HEK293T (cell line): ENCODE data around the gene NUP133.
"Not testable (repeated sequence)": the region's sequence is repeated elsewhere in the genome, so short reads cannot be mapped to it uniquely, and the experiment has no call there.

Source experiments
- CTCF ChIA-PET: fragments of 350-600 bp; formaldehyde crosslinking; extraction: SDS; loops from one replicate; lab custom pipeline; 2021; ENCODE audit warnings: antibody characterized with exemption, inconsistent platforms; lab: Yijun Ruan, JAX
- POLR2A ChIA-PET: fragments of 350-600 bp; formaldehyde crosslinking; extraction: SDS; loops from one replicate; lab custom pipeline; 2020; ENCODE audit warnings: antibody characterized with exemption, inconsistent platforms; lab: Yijun Ruan, JAX
- DNase-seq: peaks from one replicate; pipeline ENCODE4 v3.0.0; 2012; ENCODE audit warnings: mixed read lengths; ENCODE audit errors: extremely low spot score
- ARNT ChIP-seq: fragments of 450-650 bp; IDR thresholded peaks from 2 replicates; pipeline ENCODE4 v1.6.1; 2017; ENCODE audit warnings: mild to moderate bottlenecking
- BHLHE40 ChIP-seq: fragments of 450-650 bp; IDR thresholded peaks from 2 replicates; pipeline ENCODE4 v1.6.1; 2016; ENCODE audit warnings: mild to moderate bottlenecking, moderate library complexity, borderline replicate concordance
- CTBP1 ChIP-seq: fragments of 450-650 bp; IDR thresholded peaks from 2 replicates; pipeline ENCODE4 v1.6.1; 2016; ENCODE audit warnings: borderline replicate concordance
- ELF4 ChIP-seq: fragments of 450-650 bp; IDR thresholded peaks from 2 replicates; pipeline ENCODE4 v1.6.1; 2017; ENCODE audit warnings: antibody characterized with exemption
- FOXA1 ChIP-seq: fragments of 450-650 bp; IDR thresholded peaks from 2 replicates; pipeline ENCODE4 v1.6.1; 2016; ENCODE audit warnings: mild to moderate bottlenecking
- FOXK2 ChIP-seq: fragments of 450-650 bp; IDR thresholded peaks from 2 replicates; pipeline ENCODE4 v1.6.1; 2016; ENCODE audit warnings: mild to moderate bottlenecking
- FOXM1 ChIP-seq: fragments of 450-650 bp; IDR thresholded peaks from 2 replicates; pipeline ENCODE4 v1.6.1; 2017; ENCODE audit warnings: mild to moderate bottlenecking, borderline replicate concordance
- HDGF ChIP-seq: fragments of 450-650 bp; IDR thresholded peaks from 2 replicates; pipeline ENCODE4 v1.6.1; 2017; ENCODE audit warnings: antibody characterized with exemption, borderline replicate concordance
- L3MBTL2 ChIP-seq: fragments of 450-650 bp; conservative IDR thresholded peaks from 2 replicates; pipeline ENCODE4 v1.6.1; 2016; ENCODE audit warnings: mild to moderate bottlenecking
- LEF1 ChIP-seq: fragments of 450-650 bp; IDR thresholded peaks from 2 replicates; pipeline ENCODE4 v1.6.1; 2017; ENCODE audit warnings: mild to moderate bottlenecking, borderline replicate concordance
- NFRKB ChIP-seq: fragments of 450-650 bp; IDR thresholded peaks from 2 replicates; pipeline ENCODE4 v1.6.1; 2016; ENCODE audit warnings: mild to moderate bottlenecking, moderate library complexity
- SP1 ChIP-seq: fragments of 450-650 bp; IDR thresholded peaks from 2 replicates; pipeline ENCODE4 v1.6.1; 2017
- SUZ12 ChIP-seq: fragments of 450-650 bp; IDR thresholded peaks from 2 replicates; pipeline ENCODE4 v1.6.1; 2016; ENCODE audit warnings: mild to moderate bottlenecking
- TARDBP ChIP-seq: fragments of 450-650 bp; IDR thresholded peaks from 2 replicates; pipeline ENCODE4 v1.6.1; 2016
- ZNF384 ChIP-seq: fragments of 450-650 bp; IDR thresholded peaks from 2 replicates; pipeline ENCODE4 v1.6.1; 2016
- TF ChIP-seq, protein P1 (sequence below): fragments of 450-650 bp; IDR thresholded peaks from 2 replicates; pipeline ENCODE4 v1.6.1; 2016

The NUP133 gene

DNA sequence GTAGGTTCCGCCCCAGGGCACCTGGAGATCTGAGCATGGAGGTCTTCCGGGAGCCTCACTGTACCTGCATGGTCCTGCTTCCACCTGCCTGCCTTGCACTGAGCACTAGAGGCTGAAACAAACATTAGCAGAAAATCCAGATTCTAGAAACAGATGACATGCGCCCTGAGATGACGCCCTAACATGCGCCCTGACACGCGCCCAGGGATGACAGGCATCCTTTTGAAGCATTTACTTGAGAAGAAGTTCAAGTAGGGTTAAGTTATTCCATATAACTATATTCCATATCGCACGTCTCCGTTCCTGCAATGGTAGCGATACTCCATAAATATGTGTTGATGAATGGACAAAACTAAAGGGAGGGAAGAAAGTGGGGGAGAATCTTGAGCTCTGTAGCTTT, 87.9 kb downstream of the NUP133 start:
- CTCF ChIA-PET = interaction anchor here (0.9 to 1.9 kb wide), 2 partner anchors 9 to 62 kb away, joined by 4 to 7 read pairs; no protein-coding TSS in a partner anchor
- TF ChIP-seq NFRKB = no peak
- no peak for TF ChIP-seq CTBP1
- TF ChIP-seq L3MBTL2 = no peak
- TF ChIP-seq FOXM1 = no peak
- no peak for TF ChIP-seq ARNT
- no peak for TF ChIP-seq BHLHE40

DNA sequence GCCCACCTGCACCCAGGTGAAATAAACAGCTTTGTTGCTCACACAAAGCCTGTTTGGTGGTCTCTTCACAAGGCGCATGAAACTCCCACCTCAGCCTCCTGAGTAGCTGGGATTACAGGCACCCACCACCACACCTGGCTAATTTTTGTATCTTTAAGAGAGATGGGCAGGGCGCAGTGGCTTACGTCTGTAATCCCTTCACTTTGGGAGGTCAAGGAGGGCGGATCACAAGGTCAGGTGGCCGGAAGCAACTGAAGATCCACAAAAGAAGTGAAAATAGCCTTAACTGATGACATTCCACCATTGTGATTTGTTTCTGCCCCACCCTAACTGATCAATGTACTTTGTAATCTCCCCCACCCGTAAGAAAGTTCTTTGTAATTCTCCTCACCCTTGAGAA, 89.6 kb downstream of the NUP133 start:
- DNase-seq, CTCF ChIA-PET, POLR2A ChIA-PET: not testable (repeated sequence)

More for the DNA sequence above, 87.9 kb downstream of the NUP133 start:
- DNase-seq = no peak
- POLR2A ChIA-PET = no interaction called here

DNA sequence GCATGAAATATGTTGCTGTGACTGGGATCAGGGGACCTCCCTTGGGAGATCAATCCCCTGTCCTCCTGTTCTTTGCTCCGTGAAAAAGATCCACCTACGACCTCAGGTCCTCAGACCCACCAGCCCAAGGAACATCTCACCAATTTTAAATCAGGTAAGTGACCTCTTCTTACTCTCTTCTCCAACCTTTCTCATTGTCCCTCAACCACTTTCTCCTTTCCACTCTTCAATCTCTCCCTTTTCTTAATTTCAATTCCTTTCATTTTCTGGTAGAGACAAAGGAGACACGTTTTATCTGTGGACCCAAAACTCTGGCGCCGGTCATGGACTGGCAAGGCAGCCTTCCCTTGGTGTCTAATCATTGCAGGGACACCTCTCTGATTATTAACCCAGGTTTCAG, 95.3 kb downstream of the NUP133 start:
- DNase-seq, CTCF ChIA-PET, POLR2A ChIA-PET: not testable (repeated sequence)

DNA sequence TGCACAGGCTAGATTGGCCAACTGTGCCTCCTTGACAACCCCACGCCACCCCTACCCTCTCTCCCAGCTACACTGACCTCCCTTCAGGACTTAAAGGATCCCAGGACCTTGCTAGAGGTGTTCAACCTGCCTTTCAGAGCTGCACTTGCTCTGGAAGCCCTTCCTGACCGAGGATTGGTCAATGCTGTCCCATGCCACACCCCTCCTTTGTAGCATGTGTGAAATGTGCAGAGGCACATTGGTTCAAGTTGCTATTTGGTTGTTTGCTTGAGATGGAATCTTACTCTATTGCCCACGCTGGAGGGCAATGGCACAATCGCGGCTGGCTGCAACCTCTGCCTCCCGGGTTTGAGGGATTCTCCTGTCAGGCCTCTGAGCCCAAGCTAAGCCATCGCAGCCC, 96.1 kb downstream of the NUP133 start:
- TF ChIP-seq ELF4 (no peak), TARDBP (no peak), FOXK2 (no peak), SUZ12 (no peak), NFRKB (no peak), L3MBTL2 (no peak), ARNT (no peak), ZNF384 (no peak), CTBP1 (no peak), BHLHE40 (no peak), HDGF (no peak)
- TF ChIP-seq, protein P1, sequence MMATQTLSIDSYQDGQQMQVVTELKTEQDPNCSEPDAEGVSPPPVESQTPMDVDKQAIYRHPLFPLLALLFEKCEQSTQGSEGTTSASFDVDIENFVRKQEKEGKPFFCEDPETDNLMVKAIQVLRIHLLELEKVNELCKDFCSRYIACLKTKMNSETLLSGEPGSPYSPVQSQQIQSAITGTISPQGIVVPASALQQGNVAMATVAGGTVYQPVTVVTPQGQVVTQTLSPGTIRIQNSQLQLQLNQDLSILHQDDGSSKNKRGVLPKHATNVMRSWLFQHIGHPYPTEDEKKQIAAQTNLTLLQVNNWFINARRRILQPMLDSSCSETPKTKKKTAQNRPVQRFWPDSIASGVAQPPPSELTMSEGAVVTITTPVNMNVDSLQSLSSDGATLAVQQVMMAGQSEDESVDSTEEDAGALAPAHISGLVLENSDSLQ = no peak
- no peak for DNase-seq
- ChIA-PET POLR2A (interaction anchor here (0.7 to 2.1 kb wide), 2 partner anchors 11 to 96 kb away, joined by 3 to 8 read pairs; partner anchors contain the start of gene NUP133), CTCF (interaction anchor here (1.8 kb wide), 1 partner anchor 9 kb away, joined by 7 read pairs; no protein-coding TSS in a partner anchor)

DNA sequence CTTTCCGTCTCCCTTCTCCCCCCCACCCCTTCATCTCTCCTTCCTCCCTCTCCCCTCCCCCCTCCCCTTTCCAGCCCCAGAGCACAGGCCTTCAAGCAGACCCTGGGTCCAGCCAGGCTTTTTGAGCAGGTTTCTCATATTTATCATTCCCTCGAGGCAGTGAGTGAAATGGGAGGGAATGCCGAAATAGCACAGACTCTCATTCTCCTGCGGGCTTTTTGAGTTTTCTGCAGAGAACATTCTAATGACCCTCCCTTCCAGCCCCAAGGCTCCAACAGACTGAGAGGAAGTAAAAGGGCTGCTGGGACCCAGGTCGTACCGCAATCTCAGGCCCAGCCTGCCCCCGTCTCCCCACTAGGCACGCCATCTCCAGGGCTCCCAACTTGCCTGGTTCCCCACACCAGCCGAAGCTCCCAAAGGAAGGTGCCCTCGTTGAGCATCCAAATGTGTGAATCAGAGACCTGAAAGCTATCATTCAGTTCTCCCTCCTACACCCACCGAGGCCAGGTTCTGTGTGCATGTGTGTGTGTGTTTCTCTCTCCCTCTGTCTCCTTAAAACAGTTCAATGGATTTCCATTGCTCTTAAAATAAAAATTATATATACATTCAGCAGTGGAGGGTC, 96.6 kb downstream of the NUP133 start:
- TF ChIP-seq ZNF384 = no peak
- no peak for TF ChIP-seq FOXA1
- TF ChIP-seq SP1 = no peak
- no peak for TF ChIP-seq SUZ12
- no peak for TF ChIP-seq FOXK2
- TF ChIP-seq BHLHE40 = no peak
- no peak for TF ChIP-seq LEF1
- no peak for TF ChIP-seq HDGF
- no peak for TF ChIP-seq CTBP1
- TF ChIP-seq ARNT = no peak
- no peak for TF ChIP-seq TARDBP
- TF ChIP-seq ELF4 = no peak
- TF ChIP-seq, protein P1 = no peak
- POLR2A ChIA-PET = interaction anchor here (0.7 to 2.1 kb wide), 2 partner anchors 11 to 97 kb away, joined by 3 to 8 read pairs; partner anchors contain the start of gene NUP133
- CTCF ChIA-PET = interaction anchor here (0.7 to 1.8 kb wide), 2 partner anchors 9 to 11 kb away, joined by 3 to 7 read pairs; no protein-coding TSS in a partner anchor
- DNase-seq = no peak

DNA sequence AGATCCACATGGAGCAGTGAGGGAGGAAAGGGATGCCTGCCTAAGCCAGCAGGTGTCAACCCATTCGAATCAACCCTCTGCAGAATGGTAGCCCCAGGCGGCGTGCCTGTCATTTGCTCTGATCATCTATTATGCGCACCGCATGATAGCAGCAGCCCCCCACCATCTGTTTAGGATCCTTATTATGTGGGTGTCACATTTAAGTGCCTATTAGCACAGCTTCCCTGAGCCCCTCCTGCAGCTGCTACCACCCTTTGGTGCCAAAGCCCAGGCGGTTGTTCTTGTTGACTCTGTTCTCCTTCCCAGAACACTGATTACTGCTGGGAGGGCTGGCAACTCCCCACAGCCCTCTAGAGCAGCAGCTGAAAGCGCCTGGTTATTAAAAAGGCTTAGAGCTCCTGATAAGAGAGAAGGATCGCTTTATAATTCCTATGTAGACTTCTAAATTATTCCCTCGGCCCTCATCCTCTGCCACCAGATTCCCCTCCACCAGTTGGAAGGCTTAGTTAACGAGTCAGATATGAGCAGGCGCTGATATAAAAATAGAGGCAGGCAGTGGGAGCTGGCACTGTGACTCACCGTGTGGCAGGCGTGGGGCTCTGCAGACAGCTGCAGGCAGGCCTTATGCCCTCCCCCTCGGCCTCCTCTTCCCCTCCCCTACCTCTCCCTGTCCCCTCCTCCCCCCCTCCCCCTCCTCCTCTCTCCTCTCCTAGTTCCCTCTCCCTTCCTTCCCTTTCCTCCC, 97.3 kb downstream of the NUP133 start:
- peak; percentile 72 for DNase-seq
- ChIA-PET POLR2A (interaction anchor here (0.7 to 2.1 kb wide), 2 partner anchors 68 to 97 kb away, joined by 3 to 8 read pairs; partner anchors contain the start of genes CCSAP and NUP133), CTCF (interaction anchor here (0.7 to 1.8 kb wide), 3 partner anchors 10 to 15 kb away, joined by 3 to 7 read pairs (median 3); no protein-coding TSS in a partner anchor)
- TF ChIP-seq BHLHE40 = no peak
- no peak for TF ChIP-seq FOXA1
- no peak for TF ChIP-seq TARDBP
- no peak for TF ChIP-seq ARNT
- no peak for TF ChIP-seq FOXK2
- TF ChIP-seq, protein P1 = no peak

DNA sequence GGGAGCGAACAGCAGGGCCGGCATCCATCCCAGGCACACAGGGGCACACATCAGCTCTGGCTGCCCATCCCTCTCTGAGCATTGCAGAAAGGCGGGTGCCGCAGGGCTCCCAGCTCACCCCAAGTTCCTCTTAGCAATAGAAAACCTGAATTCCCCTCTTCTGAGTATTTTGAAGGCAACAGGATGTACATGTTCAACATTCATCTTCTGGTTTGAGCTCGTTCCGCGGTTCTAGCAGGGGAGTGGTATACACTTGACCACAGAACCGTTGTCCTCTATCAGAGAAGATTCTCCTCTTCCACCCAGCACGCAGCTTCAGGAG, 97.8 kb downstream of the NUP133 start:
- DNase-seq = no peak
- ChIA-PET POLR2A (interaction anchor here (0.7 to 2.1 kb wide), 3 partner anchors 67 to 99 kb away, joined by 3 to 8 read pairs (median 4); partner anchors contain the start of genes CCSAP and NUP133), CTCF (interaction anchor here (1.0 to 1.8 kb wide), 2 partner anchors 11 to 16 kb away, joined by 3 to 7 read pairs; no protein-coding TSS in a partner anchor)
- TF ChIP-seq L3MBTL2 (no peak), HDGF (no peak), ZNF384 (no peak)
